Measurements from ENCODE around the gene CEMIP2. TPM values are rescaled to one million over a fixed set of nuclear protein-coding genes. Genes with fewer than 3 reads are reported as not detected.
"Not testable (repeated sequence)": the region's sequence is repeated elsewhere in the genome, so short reads cannot be mapped to it uniquely, and the experiment has no call there.

CEMIP2 gene
- total RNA-seq, 2 experiments from 2014 or later = 46.5 TPM

DNA sequence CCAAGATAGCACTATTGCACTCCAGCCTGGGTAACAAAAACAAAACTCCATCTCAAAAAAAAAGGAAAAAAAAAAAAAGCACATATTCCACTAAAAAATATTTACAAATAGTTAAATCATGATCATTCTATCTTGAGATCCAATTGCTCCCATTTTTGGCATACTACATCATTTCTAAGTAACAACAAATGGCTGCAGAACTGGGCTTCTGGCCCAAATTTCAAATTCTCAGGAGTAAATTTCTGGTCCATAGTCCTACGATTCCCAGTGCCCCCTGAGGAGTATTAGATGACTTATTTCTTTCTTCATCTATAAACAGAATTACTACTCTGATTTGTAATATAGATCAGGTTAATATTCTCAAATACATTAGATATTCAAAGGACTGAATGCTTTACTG lies 62.1 kb downstream of the CEMIP2 start:
- DNase-seq = no peak
- H3K27me3 Mint-ChIP-seq (ENCODE audit: low read depth) = no peaks in the 10 kb centered on the region
- H3K36me3 Mint-ChIP-seq (ENCODE audit: low read depth) = peaks cover 50% of the 10 kb centered on the region
- no peak overlapping the region for H3K27ac Mint-ChIP-seq
- ChIA-PET POLR2A (interaction anchor here (0.7 kb wide), 1 partner anchor 60 kb away, joined by 3 read pairs; no protein-coding TSS in a partner anchor), CTCF (no interaction called here)
- H3K9me3 Mint-ChIP-seq (ENCODE audit: insufficient read depth) = no peaks in the 10 kb centered on the region
- ATAC-seq = no peak
- no peak overlapping the region for H3K4me3 Mint-ChIP-seq
- peaks cover 3% of the 10 kb centered on the region for H3K4me1 Mint-ChIP-seq (ENCODE audit: low read depth)

DNA sequence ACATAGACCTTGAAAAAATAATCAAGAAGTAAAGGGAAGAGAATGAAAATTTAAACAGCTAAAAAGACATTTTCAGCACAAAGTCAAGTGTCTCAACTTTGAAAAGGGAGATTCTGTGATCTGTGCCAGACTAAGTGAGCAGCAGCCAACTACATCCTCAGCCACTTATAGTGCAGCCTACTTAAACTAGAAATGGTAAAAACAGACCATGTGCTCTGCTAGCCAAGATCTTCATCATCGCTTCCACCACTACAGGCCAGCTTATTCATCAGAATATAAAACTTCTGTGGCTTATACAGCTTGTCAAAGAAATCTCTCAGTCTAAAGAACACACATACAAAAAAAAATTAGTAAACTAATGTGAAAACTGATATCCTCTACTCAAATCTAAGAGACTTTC lies 63.5 kb downstream of the CEMIP2 start:
- H3K4me3 Mint-ChIP-seq = no peak overlapping the region
- CTCF ChIA-PET = interaction anchor here (1.1 to 1.8 kb wide), 4 partner anchors 11 to 76 kb away, joined by 3 to 6 read pairs (median 4); no protein-coding TSS in a partner anchor
- POLR2A ChIA-PET = no interaction called here
- H3K4me1 Mint-ChIP-seq (ENCODE audit: low read depth) = peaks cover 3% of the 10 kb centered on the region
- no peak for ATAC-seq
- H3K9me3 Mint-ChIP-seq (ENCODE audit: insufficient read depth) = no peaks in the 10 kb centered on the region
- H3K27ac Mint-ChIP-seq = peak overlapping the region; percentile 19
- H3K36me3 Mint-ChIP-seq (ENCODE audit: low read depth) = peaks cover 55% of the 10 kb centered on the region
- DNase-seq = no peak
- no peaks in the 10 kb centered on the region for H3K27me3 Mint-ChIP-seq (ENCODE audit: low read depth)

DNA sequence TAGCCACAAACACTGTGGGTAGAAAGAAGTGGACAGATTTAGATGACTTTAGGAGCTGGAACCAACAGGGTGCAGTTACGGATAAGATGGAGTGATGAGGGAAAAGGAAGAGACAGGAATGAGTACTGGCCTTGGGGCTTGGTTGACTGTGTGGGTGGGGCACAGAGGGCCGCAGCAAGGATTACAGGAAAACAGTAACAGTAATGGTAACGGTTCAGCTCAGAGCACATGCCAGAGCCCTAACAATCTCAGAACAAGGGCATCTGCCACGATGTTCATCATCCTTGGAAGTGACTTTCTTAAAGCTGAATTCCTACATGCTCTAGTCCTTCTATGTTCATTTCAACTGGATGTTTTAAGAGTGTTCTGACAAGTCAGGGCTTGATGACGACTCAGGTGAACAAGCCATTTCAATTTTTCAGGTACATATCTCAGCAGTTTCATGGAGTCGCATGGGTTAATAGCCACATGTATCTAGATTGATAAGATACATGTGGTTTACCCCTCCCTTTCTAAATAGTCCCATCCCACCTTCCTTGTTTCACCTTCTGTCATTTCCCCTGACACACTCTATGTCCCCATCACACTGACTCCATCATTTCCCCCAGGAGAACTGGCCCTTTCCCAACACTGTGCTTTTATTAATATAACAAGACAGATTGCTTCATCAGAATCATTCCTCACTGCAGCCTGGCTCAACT lies 65.0 kb downstream of the CEMIP2 start:
- DNase-seq = no peak
- peak overlapping the region; percentile 37 for H3K27ac Mint-ChIP-seq
- no peaks in the 10 kb centered on the region for H3K27me3 Mint-ChIP-seq (ENCODE audit: low read depth)
- peaks cover 59% of the 10 kb centered on the region for H3K36me3 Mint-ChIP-seq (ENCODE audit: low read depth)
- CTCF ChIA-PET = interaction anchor here (1.5 kb wide), 1 partner anchor 20 kb away, joined by 3 read pairs; no protein-coding TSS in a partner anchor
- H3K4me1 Mint-ChIP-seq (ENCODE audit: low read depth) = peaks cover 9% of the 10 kb centered on the region
- no peak for ATAC-seq
- H3K9me3 Mint-ChIP-seq (ENCODE audit: insufficient read depth) = no peaks in the 10 kb centered on the region
- no peak overlapping the region for H3K4me3 Mint-ChIP-seq
- POLR2A ChIA-PET = no interaction called here

GRCh38 chr9:71697882-71698281 lies 70.4 kb downstream of the CEMIP2 start:
- no peaks in the 10 kb centered on the region for H3K27me3 Mint-ChIP-seq (ENCODE audit: low read depth)
- no peaks in the 10 kb centered on the region for H3K9me3 Mint-ChIP-seq (ENCODE audit: insufficient read depth)
- H3K27ac Mint-ChIP-seq = no peak overlapping the region
- ATAC-seq (no peak), DNase-seq (no peak)
- CTCF ChIA-PET = no interaction called here
- H3K4me3 Mint-ChIP-seq = no peak overlapping the region
- peaks cover 53% of the 10 kb centered on the region for H3K36me3 Mint-ChIP-seq (ENCODE audit: low read depth)
- H3K4me1 Mint-ChIP-seq (ENCODE audit: low read depth) = peaks cover 14% of the 10 kb centered on the region
- POLR2A ChIA-PET = no interaction called here

GRCh38 chr9:71694332-71694731 lies 74.0 kb downstream of the CEMIP2 start:
- peaks cover 52% of the 10 kb centered on the region for H3K36me3 Mint-ChIP-seq (ENCODE audit: low read depth)
- H3K27me3 Mint-ChIP-seq (ENCODE audit: low read depth) = no peaks in the 10 kb centered on the region
- no peak overlapping the region for H3K4me3 Mint-ChIP-seq
- H3K9me3 Mint-ChIP-seq (ENCODE audit: insufficient read depth) = no peaks in the 10 kb centered on the region
- ChIA-PET CTCF (no interaction called here), POLR2A (no interaction called here)
- H3K27ac Mint-ChIP-seq = no peak overlapping the region
- no peak for ATAC-seq
- no peak for DNase-seq
- peaks cover 15% of the 10 kb centered on the region for H3K4me1 Mint-ChIP-seq (ENCODE audit: low read depth)

DNA sequence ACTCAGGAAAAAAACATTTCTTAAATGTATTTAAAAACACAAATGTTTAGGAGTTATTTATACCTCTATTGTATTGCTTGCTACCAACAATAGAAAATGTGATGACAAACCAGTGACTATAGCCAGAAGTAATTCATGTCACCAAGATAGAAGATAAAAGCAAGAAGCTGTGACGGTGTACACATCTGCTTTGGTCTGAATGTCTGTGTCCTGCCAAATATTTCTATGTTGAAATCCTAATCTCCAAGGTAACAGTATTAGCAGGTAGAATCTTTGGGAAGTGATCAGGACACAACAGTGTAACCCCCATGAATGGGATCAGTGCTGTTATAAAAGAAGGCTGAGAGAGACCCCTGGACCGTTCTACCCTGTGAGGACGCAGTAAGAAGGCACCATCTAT lies 74.7 kb downstream of the CEMIP2 start:
- Mint-ChIP-seq H3K4me3 (no peak overlapping the region), H3K27me3 (ENCODE audit: low read depth) (no peaks in the 10 kb centered on the region), H3K27ac (no peak overlapping the region), H3K4me1 (ENCODE audit: low read depth) (peaks cover 17% of the 10 kb centered on the region), H3K36me3 (ENCODE audit: low read depth) (peaks cover 51% of the 10 kb centered on the region), H3K9me3 (ENCODE audit: insufficient read depth) (no peaks in the 10 kb centered on the region)
- DNase-seq = no peak
- CTCF ChIA-PET = interaction anchor here (0.9 kb wide), 1 partner anchor 24 kb away, joined by 5 read pairs; no protein-coding TSS in a partner anchor
- ATAC-seq = no peak
- POLR2A ChIA-PET = no interaction called here

DNA sequence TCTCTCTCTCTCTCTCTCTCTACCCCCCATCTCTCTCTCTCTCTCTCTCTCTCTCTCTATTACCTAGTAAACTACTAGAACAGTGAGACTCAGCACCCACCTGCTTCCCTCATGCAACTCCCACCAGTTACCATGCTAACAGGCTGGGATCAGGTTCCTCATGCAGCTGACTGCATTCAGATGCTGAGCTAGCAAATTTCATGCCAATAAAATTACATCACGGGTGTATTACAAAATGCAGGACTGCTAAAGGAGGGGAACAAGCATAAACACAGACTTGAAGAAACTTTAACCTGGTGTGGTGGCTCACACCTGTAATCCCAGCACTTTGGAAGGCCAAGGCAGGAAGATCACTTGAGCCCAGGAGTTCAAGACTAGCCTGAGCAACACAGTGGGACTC lies 76.0 kb downstream of the CEMIP2 start:
- no peaks in the 10 kb centered on the region for H3K9me3 Mint-ChIP-seq (ENCODE audit: insufficient read depth)
- H3K4me1 Mint-ChIP-seq (ENCODE audit: low read depth) = peaks cover 7% of the 10 kb centered on the region
- H3K27me3 Mint-ChIP-seq (ENCODE audit: low read depth) = no peaks in the 10 kb centered on the region
- H3K4me3 Mint-ChIP-seq = no peak overlapping the region
- no peak overlapping the region for H3K27ac Mint-ChIP-seq
- ChIA-PET CTCF (interaction anchor here (0.5 to 1.5 kb wide), 3 partner anchors 18 to 147 kb away, joined by 3 to 5 read pairs (median 4); no protein-coding TSS in a partner anchor), POLR2A (no interaction called here)
- DNase-seq = no peak
- H3K36me3 Mint-ChIP-seq (ENCODE audit: low read depth) = peaks cover 50% of the 10 kb centered on the region
- ATAC-seq = no peak

- H3K4me1 Mint-ChIP-seq (ENCODE audit: low read depth); DNase-seq; ATAC-seq; H3K27me3 Mint-ChIP-seq (ENCODE audit: low read depth); H3K9me3 Mint-ChIP-seq (ENCODE audit: insufficient read depth); POLR2A ChIA-PET; H3K27ac Mint-ChIP-seq; H3K4me3 Mint-ChIP-seq: not testable (repeated sequence)
- peaks cover 52% of the 10 kb centered on the region for H3K36me3 Mint-ChIP-seq (ENCODE audit: low read depth)
- CTCF ChIA-PET = interaction anchor here (1.3 kb wide), 1 partner anchor 87 kb away, joined by 3 read pairs; no protein-coding TSS in a partner anchor
These were observed 76.7 kb downstream of the CEMIP2 start for GRCh38 chr9:71691576-71691975.

- DNase-seq (no peak), ATAC-seq (no peak)
- Mint-ChIP-seq H3K4me3 (no peak overlapping the region), H3K36me3 (ENCODE audit: low read depth) (peaks cover 56% of the 10 kb centered on the region), H3K27me3 (ENCODE audit: low read depth) (no peaks in the 10 kb centered on the region), H3K4me1 (ENCODE audit: low read depth) (peaks cover 14% of the 10 kb centered on the region), H3K27ac (no peak overlapping the region), H3K9me3 (ENCODE audit: insufficient read depth) (no peaks in the 10 kb centered on the region)
- ChIA-PET CTCF (no interaction called here), POLR2A (no interaction called here)
These were observed 77.5 kb downstream of the CEMIP2 start for GRCh38 chr9:71690689-71691435.

DNA sequence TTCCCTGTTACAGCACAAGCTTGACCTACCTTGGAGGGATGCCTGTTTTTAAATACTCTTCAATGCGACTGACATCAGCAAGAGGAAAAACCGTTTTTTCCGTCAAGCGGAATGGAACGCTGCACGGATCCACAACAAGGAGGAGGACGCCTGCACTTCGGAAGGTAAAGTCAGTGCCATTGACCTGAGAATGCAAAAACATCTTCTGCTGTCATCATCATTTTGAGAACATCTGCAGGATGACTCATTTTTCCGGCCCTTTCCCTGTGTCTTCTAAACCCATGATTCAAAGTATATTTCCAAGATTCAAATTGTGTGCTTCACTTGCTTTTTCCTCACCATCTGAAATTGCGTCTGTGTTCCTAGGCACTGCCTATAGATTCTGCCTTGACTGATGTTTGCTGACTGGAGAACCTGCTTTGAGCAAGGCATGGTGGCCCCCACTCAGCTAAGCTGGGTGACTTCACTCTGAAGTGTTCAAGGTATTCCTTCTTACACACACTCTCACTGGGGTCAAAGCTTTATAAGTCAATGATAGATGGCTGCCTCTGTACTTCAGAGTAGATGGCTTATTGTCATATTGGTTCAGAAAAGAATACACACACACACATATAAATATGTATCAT lies 78.1 kb downstream of the CEMIP2 start:
- ChIA-PET CTCF (interaction anchor here (1.0 to 1.5 kb wide), 2 partner anchors 11 to 62 kb away, joined by 3 to 5 read pairs; no protein-coding TSS in a partner anchor), POLR2A (no interaction called here)
- DNase-seq (no peak), ATAC-seq (no peak)
- Mint-ChIP-seq H3K9me3 (ENCODE audit: insufficient read depth) (no peaks in the 10 kb centered on the region), H3K27ac (no peak overlapping the region), H3K27me3 (ENCODE audit: low read depth) (no peaks in the 10 kb centered on the region), H3K4me1 (ENCODE audit: low read depth) (peaks cover 20% of the 10 kb centered on the region), H3K36me3 (ENCODE audit: low read depth) (peaks cover 61% of the 10 kb centered on the region), H3K4me3 (no peak overlapping the region)

DNA sequence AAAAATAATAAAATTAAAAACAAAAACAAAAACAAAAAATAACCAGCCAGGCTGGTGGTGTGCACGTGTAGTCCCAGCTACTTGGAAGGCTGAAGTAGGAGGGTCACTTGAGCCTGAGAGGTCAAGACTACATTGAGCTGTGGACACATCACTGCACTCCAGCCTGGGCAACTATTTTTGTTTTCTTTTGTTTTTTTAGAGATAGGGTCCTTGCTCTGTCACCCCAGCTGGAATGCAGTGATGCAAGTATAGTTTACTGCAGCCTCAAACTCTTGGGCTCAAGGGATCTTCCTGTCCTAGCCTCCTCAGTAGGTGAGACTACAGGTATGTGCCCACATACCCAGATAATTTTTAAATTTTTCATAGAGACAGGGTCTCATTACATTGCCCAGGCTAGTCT lies 80.6 kb downstream of the CEMIP2 start:
- Mint-ChIP-seq H3K27me3 (ENCODE audit: low read depth) (no peaks in the 10 kb centered on the region), H3K4me1 (ENCODE audit: low read depth) (peaks cover 39% of the 10 kb centered on the region), H3K36me3 (ENCODE audit: low read depth) (peaks cover 71% of the 10 kb centered on the region), H3K9me3 (ENCODE audit: insufficient read depth) (no peaks in the 10 kb centered on the region), H3K4me3 (no peak overlapping the region), H3K27ac (no peak overlapping the region)
- ATAC-seq (no peak), DNase-seq (no peak)
- ChIA-PET CTCF (no interaction called here), POLR2A (interaction anchor here (0.6 kb wide), 1 partner anchor 81 kb away, joined by 3 read pairs; no protein-coding TSS in a partner anchor)

DNA sequence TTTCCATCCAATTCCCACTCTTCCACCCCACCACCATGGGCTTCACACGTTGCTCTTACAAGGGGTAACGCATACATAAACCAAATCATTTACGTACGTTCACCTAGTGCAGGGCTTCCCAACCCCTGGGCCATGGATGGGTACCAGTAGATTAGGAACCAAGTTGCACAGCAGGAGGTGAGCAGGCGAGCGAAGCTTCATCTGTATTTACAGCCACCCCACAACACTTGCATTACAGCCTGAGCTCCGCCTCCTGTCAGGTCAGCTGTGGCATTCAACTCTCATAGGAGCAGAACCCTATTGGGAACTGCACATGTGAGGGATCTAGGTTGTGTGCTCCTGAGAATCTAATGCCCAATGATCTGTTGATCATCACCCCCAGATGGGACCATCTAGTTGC lies 82.3 kb downstream of the CEMIP2 start:
- Mint-ChIP-seq H3K4me1 (ENCODE audit: low read depth) (peaks cover 39% of the 10 kb centered on the region), H3K27ac (peak overlapping the region; percentile 82), H3K9me3 (ENCODE audit: insufficient read depth) (no peaks in the 10 kb centered on the region), H3K36me3 (ENCODE audit: low read depth) (peaks cover 63% of the 10 kb centered on the region), H3K27me3 (ENCODE audit: low read depth) (no peaks in the 10 kb centered on the region), H3K4me3 (no peak overlapping the region)
- POLR2A ChIA-PET = interaction anchor here (2.6 kb wide), 1 partner anchor 81 kb away, joined by 10 read pairs; no protein-coding TSS in a partner anchor
- DNase-seq (no peak), ATAC-seq (no peak)
- CTCF ChIA-PET = interaction anchor here (0.6 to 2.5 kb wide), 9 partner anchors 11 to 83 kb away, joined by 3 to 13 read pairs (median 3); no protein-coding TSS in a partner anchor
